HG02981 (cell line): ENCODE results near the gene CPEB2.

Experiments
- ATAC-seq: cut with Tn5 transposase; IDR thresholded peaks from one replicate; pipeline ENCODE4 v1.9.1; 2021; ENCODE audit warnings: mild to moderate bottlenecking, moderate library complexity; ENCODE audit not compliant: unreplicated experiment

Gene CPEB2

GRCh38 chr4:15109600-15109999 is 107.3 kb downstream of the CPEB2 start:
- ATAC-seq = no peak

- no peak for ATAC-seq
Measured at GRCh38 chr4:15110120-15110571, 107.9 kb downstream of the CPEB2 start.

GRCh38 chr4:15116509-15117079 is 114.3 kb downstream of the CPEB2 start:
- ATAC-seq = no peak

- no peak for ATAC-seq
Measured at GRCh38 chr4:15117270-15117946, 115.1 kb downstream of the CPEB2 start.

GRCh38 chr4:15118292-15118691 is 116.0 kb downstream of the CPEB2 start:
- ATAC-seq = no peak
